GM18907 (cell line): ENCODE measurements around the gene TBC1D3K.
"Not testable (repeated sequence)": the region's sequence is repeated elsewhere in the genome, so short reads cannot be mapped to it uniquely, and the experiment has no call there.

Source experiments
- ATAC-seq: cut with Tn5 transposase; IDR thresholded peaks from one replicate; pipeline ENCODE4 v1.9.1; 2021; ENCODE audit warnings: mild to moderate bottlenecking, moderate library complexity; ENCODE audit not compliant: unreplicated experiment

TBC1D3K gene

GRCh38 chr17:37924115-37924514 is at the start of gene TBC1D3K:
TSS of gene TBC1D3K (plus strand) at chr17:37924415. CDS start at chr17:37926000, 1,585 bp downstream.
- not testable (repeated sequence) for ATAC-seq

- ATAC-seq = no peak
Measured at GRCh38 chr17:37884516-37884915, 39.7 kb upstream of the TBC1D3K start.

GRCh38 chr17:37885136-37885535 is 39.1 kb upstream of the TBC1D3K start:
- no peak for ATAC-seq

DNA sequence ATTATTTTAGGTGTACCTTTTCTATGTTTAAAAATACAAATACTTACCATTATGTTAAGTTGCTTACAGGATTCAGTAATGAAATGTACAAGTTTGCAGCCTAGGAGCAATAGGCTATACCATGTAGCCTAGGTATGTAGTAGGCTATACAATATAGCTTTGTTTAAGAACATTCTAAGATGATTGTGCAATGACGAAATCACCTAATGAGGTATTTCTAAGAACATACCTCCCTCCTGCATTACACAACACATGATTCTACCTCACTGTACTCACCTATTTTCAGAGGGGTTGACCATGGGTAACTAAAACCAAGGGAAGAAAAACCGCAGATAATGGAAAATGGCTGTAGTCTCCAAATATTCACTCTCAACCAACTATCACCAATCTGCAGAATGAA is 35.3 kb upstream of the TBC1D3K start:
- ATAC-seq = no peak

GRCh38 chr17:37896961-37897360 is 27.3 kb upstream of the TBC1D3K start:
- not testable (repeated sequence) for ATAC-seq
